DMS153 (cell line): ENCODE data around the gene RAB40B.

Experiments
- DNase-seq: peaks from one replicate; lab custom pipeline; 2025; lab: John Stamatoyannopoulos, UW

The RAB40B gene

GRCh38 chr17:82648742-82649331, 49.7 kb downstream of the RAB40B start:
- no peak for DNase-seq

GRCh38 chr17:82648165-82648668, 50.3 kb downstream of the RAB40B start, which contains the start of gene WDR45B:
WDR45B (minus strand) TSS chr17:82648444; CDS start chr17:82648340, 104 bp downstream.
- peak; percentile 92 for DNase-seq

DNA sequence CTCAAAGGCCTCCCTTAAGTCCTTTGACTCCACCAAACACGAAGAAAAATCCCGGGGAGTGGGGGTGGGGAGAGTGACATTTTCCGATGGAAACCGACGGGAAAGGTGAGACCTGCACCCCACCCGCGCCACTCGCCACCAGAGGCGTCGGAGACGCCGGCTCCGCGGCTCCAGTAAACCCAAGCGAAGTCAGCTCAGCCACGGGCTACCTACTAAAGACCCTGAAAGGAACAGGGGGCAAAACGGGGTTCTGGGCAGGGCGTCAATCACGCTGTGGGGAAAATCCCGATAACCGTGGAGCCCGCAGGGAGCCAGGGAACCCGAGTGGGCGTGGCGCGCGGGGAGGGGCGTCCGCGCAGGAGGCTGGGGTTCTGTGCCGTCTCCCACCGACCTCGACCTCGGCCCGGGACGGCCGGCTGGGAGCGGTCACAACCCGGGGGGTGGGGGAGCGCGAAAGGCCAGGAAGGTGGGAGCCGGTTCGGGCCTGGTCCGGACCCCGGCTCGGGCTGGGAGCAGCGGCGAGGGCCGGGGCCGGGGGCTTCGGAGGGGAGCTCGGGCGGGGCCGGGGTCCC, 50.8 kb downstream of the RAB40B start:
- DNase-seq, result no peak

- DNase-seq, result no peak
These were observed 53.0 kb downstream of the RAB40B start for GRCh38 chr17:82645516-82645915.

GRCh38 chr17:82644148-82644547, 54.4 kb downstream of the RAB40B start:
- no peak for DNase-seq

GRCh38 chr17:82642022-82642421, 56.5 kb downstream of the RAB40B start:
- no peak for DNase-seq

DNA sequence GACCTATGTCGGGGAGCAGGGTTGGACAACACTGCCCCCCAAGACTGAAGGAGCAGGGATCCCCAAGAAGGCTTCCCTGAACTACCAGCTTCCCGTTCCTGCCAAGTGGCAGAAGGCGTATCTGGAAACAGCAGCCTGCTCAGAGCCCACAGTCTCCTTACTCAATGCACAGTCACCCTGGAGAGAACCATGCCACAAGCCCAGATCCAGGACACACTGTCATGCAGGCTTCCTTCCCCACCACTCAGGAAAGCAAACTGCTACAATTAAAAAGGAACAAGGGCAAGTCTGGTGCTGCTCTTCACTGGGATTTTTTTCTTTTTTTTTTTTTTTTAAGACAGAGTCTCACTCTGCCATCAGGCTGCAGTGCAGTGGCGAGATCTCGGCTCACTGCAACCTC, 58.5 kb downstream of the RAB40B start:
- DNase-seq, result no peak

DNA sequence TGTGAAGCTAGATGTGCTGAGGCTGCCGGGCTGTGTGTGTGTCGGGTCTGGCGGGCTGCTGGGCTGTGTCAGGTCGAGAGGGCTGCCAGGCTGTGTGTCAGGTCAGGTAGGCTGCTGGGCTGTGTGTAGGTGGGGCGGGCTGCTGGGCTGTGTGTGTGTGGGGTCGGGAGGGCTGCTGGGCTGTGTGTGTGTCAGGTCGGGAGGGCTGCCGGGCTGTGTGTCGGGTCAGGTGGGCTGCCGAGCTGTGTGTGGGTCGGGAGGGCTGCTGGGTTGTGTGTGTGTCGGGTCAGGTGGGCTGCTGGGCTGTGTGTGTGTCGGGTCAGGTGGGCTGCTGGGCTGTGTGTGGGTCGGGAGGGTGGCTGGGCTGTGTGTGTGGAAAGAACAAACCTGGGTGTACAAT, 58.9 kb downstream of the RAB40B start:
- DNase-seq, result no peak

DNA sequence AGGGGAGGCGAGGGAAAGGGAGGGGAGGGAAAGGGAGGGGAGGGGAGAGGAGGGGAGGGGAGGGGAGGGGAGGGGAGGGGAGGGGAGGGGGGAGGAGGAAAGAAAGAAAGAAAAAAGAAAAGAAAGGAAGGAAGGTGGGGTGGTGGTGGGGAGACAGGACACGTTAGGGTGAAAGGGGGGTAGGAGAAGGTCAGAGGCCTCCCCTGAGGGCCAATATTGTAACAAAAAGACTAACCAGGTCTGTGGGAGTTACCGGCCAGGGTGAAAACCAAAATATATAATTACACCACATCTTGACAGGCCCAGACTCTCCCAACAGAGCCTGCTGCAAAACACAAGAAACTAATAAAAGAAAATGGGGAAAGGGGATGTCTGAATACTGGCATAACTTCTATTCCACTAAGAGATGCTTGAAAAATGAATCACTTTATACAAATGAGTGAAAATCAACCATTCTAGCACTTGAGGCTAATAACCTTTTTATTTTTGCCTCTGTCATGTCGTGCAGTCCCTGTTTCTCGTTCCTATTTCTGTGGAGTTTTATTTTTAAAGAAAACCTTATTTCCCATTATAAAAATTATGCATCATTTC, 60.2 kb downstream of the RAB40B start:
- no peak for DNase-seq

DNA sequence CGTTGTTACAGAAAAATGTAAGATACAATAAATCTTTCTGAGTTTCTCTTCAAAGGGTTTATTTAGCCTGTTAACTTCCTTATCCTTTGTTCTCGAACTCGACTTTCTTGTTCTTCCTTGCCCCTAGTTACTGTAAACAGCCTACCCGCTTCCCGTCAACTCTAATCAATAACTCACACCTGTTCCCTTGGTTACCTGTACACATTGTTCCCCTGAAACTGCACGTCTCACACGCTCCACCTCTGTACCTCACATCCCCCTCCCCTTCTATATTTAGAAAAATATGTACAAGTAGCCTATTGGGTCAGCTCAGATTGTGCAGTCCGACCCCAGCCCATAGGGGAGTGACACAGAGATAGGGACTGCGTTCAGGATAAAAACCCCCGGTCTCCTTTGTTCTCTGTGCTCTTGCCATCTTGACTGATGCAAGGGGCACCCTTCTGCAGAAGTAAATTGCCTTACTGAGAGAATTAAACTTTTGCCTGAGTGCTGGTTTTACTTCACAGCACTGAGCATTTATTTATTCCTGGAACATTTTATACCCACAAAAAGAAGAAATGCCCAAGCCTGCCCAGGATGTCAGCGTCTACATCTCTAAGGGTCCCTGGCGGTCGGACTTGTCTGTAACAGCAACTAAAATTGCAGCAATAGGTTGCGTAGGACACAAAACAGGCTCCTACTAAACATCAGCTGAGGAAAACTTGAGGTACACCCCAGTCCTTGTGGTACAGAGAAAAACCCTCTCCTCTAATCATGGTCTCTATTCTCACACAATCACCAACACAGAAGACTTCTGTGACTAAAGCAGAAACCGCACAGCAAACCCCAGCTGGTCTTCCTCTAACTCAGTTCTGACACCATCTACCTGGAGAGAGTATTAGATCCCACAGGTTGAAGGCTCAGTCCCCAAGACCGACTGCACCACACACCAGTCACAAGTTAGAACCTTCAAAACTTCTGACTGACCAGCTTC, 61.6 kb downstream of the RAB40B start:
- DNase-seq, result peak; percentile 93

GRCh38 chr17:82633343-82633742, 65.2 kb downstream of the RAB40B start:
- no peak for DNase-seq

DNA sequence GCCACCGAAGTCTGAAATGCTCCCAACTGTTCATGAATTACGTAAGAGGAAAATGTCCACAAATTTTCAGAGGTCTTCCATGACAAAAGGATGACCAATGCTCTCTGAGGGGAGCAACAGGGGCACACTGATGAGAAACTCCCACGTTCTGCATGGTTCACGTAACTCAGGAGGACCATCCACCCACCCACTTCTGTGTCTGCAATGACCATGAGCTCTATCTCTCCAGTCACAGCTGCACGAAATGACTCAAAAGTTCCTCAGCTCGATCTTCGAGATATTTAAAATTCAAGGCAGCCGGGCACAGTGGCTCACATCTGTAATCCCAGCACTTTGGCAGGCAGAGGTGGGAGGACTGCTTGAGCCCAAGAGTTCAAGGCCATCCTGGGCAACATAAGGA, 66.0 kb downstream of the RAB40B start:
- no peak for DNase-seq

- no peak for DNase-seq
These were observed 67.0 kb downstream of the RAB40B start for GRCh38 chr17:82631544-82631943.

- DNase-seq, result no peak
These were observed 68.3 kb downstream of the RAB40B start for GRCh38 chr17:82630212-82630611.

DNA sequence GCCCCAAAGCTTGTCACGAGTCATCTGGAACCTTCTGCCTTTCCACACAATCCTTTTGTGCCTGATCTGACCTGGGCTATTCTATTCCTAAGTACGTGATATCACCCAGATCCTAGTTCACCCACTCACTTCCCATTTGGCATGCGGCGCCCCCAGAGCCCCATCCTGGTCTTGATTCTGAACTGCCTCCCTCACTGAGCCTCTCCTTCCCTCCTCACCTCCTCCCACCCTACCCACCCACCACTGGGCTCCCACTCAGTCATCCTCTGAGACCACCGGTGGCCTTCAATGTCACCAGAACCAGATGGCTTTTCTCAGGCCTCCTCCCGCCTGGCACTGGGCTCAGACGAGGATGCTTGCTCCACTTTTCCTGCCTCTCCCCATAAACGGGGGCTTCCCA, 68.8 kb downstream of the RAB40B start:
- DNase-seq, result no peak

- no peak for DNase-seq
These were observed 71.1 kb downstream of the RAB40B start for GRCh38 chr17:82627405-82627804.

GRCh38 chr17:82623707-82624106, 74.8 kb downstream of the RAB40B start:
- DNase-seq, result no peak

GRCh38 chr17:82619641-82620040, 78.9 kb downstream of the RAB40B start:
- DNase-seq, result no peak

DNA sequence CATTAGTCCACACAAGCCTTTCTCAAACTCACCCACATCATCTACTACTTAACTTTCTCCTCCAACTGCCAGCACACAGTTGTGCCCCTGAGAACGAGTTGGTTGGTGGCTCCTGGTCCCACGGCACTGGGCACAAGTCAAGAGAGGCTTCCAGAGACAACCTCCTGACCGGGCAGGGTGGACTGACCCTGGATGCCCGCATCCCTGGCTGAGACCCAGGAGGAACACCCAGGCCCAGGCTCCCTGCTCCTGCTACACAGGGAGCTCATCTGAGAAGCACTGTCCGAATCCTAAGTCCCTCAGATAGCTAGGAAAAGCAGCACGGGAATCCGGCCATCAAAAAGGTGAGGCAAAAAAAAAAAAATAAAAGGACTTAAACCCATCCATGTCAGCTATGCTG, 79.3 kb downstream of the RAB40B start:
- DNase-seq, result no peak

GRCh38 chr17:82616021-82616711, 82.3 kb downstream of the RAB40B start:
- DNase-seq, result no peak

- DNase-seq, result no peak
These were observed 83.1 kb downstream of the RAB40B start for GRCh38 chr17:82615084-82616020.
